RKO (cell line): ENCODE measurements around the gene DNASE1L1.
A peak's percentile ranks its signal among the peaks of the same experiment; 100 is the strongest.
"Not testable (repeated sequence)": the region's sequence is repeated elsewhere in the genome, so short reads cannot be mapped to it uniquely, and the experiment has no call there.

ENCODE experiments used
- DNase-seq: peaks from one replicate; pipeline ENCODE4 v3.0.0-alpha.2; 2016; ENCODE audit warnings: low spot score

The DNASE1L1 gene

GRCh38 chrX:154403858-154404257 lies 5.2 kb downstream of the DNASE1L1 start:
- no peak for DNase-seq

DNA sequence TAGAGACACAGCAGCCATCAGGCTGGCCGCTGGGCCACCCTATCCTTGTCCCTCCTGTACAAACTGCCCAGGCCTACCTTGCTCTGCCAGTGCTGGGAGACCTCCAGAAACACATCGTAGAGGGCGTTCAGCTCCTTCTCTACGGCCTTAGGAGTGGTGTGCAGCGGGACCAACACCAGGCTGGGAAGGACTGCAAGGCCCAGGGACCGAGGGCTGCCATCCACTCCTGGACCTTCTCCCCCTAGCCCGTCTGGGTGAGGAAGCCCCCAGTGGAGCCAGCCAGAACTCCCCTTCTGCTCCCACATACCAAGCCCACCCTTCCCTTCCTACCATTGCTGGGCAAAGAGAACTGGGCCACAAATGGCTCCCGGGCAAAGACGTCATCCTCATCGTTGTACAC lies 5.9 kb downstream of the DNASE1L1 start:
- no peak for DNase-seq

DNA sequence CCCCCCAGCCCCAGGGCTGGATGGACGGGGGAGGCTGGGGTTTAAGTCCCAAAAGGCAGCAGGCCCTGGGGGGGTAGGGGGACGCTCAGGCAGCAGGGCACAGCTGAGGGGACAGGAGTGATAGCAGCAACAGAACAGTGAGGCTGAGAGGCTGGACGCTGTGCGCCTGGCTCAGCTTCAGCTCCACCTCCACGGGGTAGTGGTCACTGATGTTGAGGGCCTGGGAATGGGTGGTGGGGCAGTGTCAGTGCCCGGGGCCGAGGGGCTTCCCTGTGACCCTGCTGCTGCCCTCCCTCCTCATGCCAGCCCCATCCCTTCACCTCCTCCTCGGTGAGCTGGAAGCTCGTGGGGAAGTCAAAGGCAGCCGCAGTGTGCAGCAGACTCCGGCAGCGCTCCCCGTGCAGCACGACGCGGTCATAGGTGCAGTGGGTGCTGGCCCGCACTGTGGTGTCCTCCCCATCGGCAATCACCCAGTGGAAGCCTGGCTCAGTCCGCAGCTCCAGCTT lies 6.4 kb downstream of the DNASE1L1 start:
- no peak for DNase-seq

DNA sequence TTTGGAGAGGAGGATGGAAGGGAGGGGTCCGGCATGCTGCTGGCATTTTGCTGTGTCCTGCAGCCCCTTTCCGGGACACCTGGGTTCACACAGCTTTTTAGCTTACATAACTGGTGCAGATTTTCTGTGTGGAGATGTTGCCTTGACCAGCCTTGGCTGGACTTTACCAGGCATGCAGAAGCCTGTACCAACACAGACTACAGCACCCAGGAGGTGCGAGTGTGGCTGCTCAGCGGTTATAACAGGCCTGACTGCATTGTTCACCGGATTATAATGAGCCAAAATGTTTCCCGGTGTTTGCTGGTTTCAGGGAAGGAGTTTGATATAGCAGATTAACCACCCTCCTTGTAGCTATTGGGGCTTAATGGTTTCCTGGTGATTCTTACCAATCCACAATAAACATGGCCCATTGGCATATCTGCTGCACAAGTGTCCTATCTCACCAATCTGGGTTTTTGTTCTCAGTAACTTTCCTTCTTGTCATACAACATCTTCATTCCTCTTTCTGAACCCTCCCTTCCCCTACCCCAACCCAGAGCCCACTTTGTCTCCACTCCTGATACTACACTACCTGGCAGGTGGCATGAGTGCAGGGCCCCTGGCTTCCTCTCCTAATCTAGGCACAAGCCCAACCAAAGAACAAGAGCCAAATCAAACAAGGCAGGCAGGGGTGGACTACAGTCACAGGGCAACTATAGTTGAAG lies 7.0 kb downstream of the DNASE1L1 start:
- DNase-seq, result no peak

DNA sequence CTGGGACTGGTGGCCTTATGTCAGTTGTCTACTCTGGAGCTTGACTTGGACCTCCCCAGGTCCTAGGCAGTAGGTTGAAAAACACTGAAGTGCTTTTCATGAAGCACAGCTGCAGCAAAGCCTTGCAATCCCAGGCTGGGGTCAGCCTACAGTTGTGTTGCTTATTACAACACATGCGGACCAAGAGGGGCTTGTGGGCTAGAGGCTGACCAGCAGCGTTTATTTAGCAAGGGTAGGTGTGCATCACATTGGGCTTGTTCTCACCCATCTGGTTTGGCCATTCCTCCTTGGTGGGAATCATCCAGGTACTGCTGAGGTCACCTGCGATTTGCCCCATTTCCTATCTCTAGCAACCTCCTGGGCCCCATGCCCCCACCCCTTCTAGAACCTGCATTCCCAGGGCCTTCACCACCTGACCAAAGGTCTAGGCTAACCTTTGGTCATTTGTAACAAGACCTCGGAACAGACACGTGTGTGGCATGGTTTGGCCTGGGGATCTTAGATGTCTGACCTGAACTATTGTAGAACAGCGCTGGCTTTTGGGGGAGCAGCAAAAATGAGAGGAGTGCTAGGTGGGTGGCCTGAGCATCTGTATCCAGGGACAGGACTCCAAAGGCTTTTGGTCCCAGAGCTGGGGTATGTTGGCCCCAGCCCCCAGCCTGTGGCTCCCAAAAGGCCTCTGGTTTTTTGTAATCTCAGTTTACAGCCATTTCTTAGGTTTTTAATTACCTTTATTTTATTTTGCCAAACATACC lies 7.8 kb downstream of the DNASE1L1 start:
- DNase-seq, result peak; percentile 49

DNA sequence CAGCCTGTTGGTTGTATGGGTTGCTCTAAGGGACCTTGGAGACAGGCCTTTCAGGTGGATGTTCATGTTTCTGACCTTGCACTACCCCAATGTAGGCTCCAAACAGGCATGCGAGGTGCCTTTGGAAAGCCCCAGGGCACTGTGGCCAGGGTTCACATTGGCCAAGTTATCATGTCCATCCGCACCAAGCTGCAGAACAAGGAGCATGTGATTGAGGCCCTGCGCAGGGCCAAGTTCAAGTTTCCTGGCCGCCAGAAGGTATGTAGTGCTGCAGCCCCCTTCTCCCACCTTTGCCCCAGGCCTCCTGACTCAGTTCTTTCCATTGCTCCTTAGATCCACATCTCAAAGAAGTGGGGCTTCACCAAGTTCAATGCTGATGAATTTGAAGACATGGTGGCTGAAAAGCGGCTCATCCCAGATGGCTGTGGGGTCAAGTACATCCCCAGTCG lies 8.7 kb downstream of the DNASE1L1 start:
- not testable (repeated sequence) for DNase-seq

- no peak for DNase-seq
Observed at GRCh38 chrX:154399527-154400368, 9.3 kb downstream of the DNASE1L1 start.

DNA sequence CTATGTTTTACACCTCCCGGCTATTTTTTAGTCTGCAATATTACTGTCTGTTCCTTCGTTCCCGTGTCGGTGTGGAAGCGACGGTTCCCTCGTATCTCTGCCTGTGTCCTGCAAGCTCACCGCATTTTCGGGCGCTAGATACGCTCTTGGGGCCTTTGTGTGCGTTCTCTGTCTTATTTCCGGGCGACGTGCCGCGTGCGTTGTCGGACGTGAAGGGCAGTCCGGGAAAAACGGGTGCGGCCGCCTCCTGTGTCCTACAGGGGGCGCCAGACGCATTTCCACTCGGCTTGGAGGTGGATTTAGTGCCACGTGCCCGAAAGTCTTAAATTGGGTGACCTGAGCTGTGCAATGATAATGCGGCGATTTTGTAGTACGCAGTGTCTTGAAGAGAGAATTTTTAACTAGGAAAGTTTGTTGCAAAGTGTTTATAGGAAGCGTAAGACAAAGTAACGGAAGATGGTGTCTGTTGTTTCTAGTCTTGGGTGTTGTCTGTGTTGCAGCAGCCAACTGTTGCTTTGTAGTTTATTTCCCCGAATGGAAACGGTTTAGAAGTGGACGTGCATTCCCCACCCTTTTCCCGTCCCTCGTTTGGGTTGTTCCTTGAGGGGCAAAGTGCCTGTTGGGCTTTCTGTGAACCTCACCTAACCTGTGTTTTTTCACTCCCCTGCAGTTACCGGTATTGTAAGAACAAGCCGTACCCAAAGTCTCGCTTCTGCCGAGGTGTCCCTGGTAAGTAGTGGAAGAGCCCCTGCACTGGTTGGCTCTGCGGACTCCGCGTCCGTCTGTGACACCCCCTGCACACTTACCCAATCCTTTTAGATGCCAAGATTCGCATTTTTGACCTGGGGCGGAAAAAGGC lies 10.2 kb downstream of the DNASE1L1 start:
- peak; percentile 80 for DNase-seq

GRCh38 chrX:154397888-154398667 lies 11.0 kb downstream of the DNASE1L1 start, which contains the start of gene RPL10:
Gene RPL10, plus strand, starts transcription at chrX:154398377. Its CDS starts 143 bp downstream, at chrX:154398520.
- peak; percentile 96 for DNase-seq

- peak; percentile 76 for DNase-seq
Observed at GRCh38 chrX:154396973-154397887, 11.8 kb downstream of the DNASE1L1 start.

DNA sequence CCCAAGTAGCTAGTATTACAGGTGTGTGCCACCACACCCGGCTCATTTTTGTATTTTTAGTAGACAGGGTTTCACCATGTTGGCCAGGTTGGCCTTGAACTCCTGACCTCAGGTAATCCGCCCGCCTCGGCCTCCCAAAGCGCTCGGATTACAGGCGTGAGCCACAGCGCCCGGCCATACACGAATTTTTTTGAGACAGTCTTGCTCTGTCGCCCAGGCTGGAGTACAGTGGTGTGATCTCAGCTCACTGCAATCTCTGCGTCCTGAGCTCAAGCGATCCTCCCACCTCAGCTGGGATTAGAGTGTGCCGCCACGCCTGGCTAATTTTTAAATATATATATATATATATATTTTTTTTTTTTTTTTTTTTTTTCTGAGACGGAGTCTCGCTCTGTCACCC lies 12.7 kb downstream of the DNASE1L1 start:
- DNase-seq, result not testable (repeated sequence)

GRCh38 chrX:154389812-154390747 lies 19.0 kb downstream of the DNASE1L1 start:
- DNase-seq, result not testable (repeated sequence)

DNA sequence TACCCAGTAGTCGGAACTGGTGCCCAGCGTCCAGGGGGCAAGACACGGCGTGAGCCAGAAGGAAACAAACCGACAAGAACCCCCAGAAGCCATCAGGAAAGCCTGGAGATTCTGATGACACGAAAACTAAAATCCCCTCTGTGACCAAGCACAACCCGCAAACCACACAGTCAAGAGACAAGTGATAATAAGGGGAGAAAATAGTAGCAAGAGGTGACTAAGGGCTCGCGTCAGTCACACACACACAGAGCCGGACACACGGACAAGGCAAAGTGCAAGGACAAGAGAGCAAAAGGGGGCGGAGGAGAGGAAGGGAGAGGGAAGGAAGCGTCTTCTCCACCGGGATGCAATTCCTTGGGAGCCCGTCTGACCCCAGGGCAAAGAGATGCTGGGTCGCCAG lies 20.4 kb downstream of the DNASE1L1 start:
- not testable (repeated sequence) for DNase-seq

DNA sequence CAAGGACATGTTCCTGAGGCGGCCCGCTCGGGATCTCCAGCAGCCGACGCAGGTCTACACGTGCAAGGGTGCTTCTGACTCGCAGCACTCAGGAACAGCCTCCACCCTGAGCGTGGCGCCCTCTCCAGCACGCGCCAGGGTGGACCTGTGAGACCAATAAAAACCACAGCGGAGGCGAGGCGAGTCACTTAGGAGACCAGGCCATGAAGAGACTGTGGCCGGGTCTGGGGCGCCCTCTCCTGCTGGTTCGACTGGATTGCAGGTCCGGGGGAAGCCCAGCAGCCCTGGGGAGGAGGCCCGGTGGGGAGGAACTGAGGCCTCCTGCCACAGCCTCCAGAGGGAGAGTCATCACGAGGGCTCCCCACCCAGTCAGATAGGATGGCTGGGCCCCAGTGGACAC lies 21.0 kb downstream of the DNASE1L1 start:
- DNase-seq, result not testable (repeated sequence)

DNA sequence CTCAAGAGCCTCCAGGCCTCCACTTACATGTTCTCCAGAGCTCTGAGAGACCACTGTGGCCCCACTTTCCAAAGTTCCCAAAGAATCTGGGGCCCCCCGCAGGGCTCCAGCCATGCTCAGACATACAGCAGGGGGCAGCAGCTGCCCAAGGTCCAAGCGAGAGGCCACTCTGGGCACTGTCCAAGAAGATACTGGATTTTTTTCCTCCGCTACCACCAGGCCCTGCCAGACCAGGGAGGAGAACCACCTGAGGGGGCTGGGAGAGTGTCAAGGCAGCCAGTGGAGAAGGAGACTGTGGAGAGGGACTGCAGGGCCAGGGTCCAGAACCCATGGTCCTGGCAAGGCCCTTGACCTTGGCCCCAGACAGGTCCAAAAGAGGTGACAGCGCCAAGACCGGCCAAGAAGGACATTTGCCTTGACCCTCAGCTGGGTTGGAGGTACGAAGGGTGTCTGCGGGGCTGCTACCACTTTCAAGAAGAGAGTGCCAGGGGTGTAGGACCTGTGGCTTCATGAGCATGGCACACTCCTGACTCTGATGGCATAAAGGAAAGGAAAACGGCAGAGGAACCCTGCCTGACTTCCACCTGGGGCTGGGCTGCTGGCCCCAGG lies 24.7 kb downstream of the DNASE1L1 start:
- no peak for DNase-seq

DNA sequence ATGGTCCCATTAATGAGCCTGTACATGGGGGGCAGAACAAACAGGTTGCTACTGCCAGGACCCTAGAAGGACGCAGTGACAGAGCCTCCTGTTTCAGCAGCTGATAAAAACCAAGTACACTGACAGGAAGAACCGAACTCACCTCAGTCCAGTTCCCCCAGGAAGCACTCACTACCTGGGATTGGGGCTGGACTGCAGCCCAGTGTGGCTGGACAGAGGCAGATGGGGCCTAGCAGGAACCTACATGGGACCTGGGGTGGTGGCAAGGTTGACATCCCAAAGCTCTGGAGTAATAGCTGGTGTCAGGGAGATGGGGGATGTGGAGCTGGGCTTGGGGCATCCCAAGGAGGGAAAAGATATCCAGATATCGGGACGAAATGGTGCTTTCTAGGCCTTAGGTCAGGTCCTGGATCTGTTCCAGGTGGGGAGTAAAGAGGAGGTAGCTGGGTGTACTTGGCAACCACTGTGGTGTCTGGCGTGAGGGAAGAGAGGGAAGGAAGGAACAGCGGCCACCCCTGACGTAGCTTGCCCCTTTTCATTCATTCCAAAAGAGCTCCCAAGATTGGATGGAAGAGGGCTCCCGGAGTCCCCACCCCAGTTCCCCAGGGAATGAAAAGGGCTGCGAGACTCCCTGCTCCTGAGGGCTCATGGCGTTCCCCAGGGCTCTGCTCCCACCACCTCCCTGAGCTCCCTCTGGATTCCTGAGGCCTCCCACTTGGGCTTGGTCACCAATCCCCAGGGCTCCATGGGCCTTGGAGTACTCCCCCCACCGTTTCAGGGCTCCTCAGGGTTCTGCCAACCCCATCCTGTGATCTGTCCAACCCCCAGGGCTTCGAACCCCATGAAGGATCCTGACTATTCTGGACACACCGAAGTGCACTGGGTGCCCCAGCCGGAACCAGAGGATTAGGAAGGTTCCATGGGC lies 25.4 kb downstream of the DNASE1L1 start:
- no peak for DNase-seq
